Right ventricle myocardium superior (tissue), 1 donor: ENCODE data around the gene DEPDC7. TPM values are rescaled to one million over a fixed set of nuclear protein-coding genes. Genes with fewer than 3 reads are reported as not detected.
"Not testable (repeated sequence)": the region's sequence is repeated elsewhere in the genome, so short reads cannot be mapped to it uniquely, and the experiment has no call there.

Source experiments
- ATAC-seq: fragments of 200-7000 bp; cut with Tn5 transposase; one replicate; pipeline ENCODE4 v1.9.1; 2020; ENCODE audit warnings: mild to moderate bottlenecking; ENCODE audit not compliant: poor library complexity
- DNase-seq: peaks from one replicate; pipeline ENCODE4 v3.0.0-alpha.2; 2020
- intact Hi-C: fragments of 100-400 bp; cut with DNase I; formaldehyde crosslinking; loops from one replicate; pipeline ENCODE4 v1.11.2; 2022
- total RNA-seq: library from RNA; stranded (reverse); fragmentation: NEBNext Ultra II Directional; extraction: Animal tissue kit (Norgen Biotek cat#: 25700); gene quantifications from one replicate; pipeline ENCODE4 v1.2.1, GENCODE V29; 2021
- donor health status: DM: no; HTN: yes; CAD: no; lungs with severe emphysema.

Gene DEPDC7
- total RNA-seq, 1 donor from 2014 or later: 0.32 TPM

- DNase-seq, ATAC-seq, intact Hi-C loops: not testable (repeated sequence)
Observed at GRCh38 chr11:33049565-33050408, 34.1 kb downstream of the DEPDC7 start.

GRCh38 chr11:33052231-33052630, 36.6 kb downstream of the DEPDC7 start:
- DNase-seq: no peak
- no peak for ATAC-seq
- intact Hi-C loops: no loop called here

GRCh38 chr11:33055375-33055774, 39.7 kb downstream of the DEPDC7 start:
- intact Hi-C loops: no loop called here
- no peak for ATAC-seq

GRCh38 chr11:33057284-33057683, 41.6 kb downstream of the DEPDC7 start:
- no peak for ATAC-seq
- DNase-seq: no peak
- intact Hi-C loops: no loop called here

More at GRCh38 chr11:33055375-33055774, 39.7 kb downstream of the DEPDC7 start:
- no peak for DNase-seq

GRCh38 chr11:33059331-33060007, 43.8 kb downstream of the DEPDC7 start:
- ATAC-seq (no peak), DNase-seq (no peak)
- intact Hi-C loops: loop anchor here (10.0 kb wide), 1 partner anchor 245 kb away; no protein-coding TSS in a partner anchor

GRCh38 chr11:33060271-33060670, 44.6 kb downstream of the DEPDC7 start:
- DNase-seq: no peak
- ATAC-seq: no peak
- intact Hi-C loops: loop anchor here (10.0 kb wide), 1 partner anchor 245 kb away; no protein-coding TSS in a partner anchor

GRCh38 chr11:33062137-33062536, 46.5 kb downstream of the DEPDC7 start:
- ATAC-seq (no peak), DNase-seq (no peak)
- intact Hi-C loops: loop anchor here (10.0 kb wide), 1 partner anchor 247 kb away; no protein-coding TSS in a partner anchor

- intact Hi-C loops: loop anchor here (10.0 kb wide), 1 partner anchor 249 kb away; no protein-coding TSS in a partner anchor
- DNase-seq: no peak
- no peak for ATAC-seq
Observed at GRCh38 chr11:33063326-33063881, 47.7 kb downstream of the DEPDC7 start.

- ATAC-seq (peak; percentile 47), DNase-seq (no peak)
- intact Hi-C loops: loop anchor here (2.0 to 10.0 kb wide), 2 partner anchors 103 to 249 kb away; no protein-coding TSS in a partner anchor
Observed at GRCh38 chr11:33064033-33064825, 48.6 kb downstream of the DEPDC7 start.

GRCh38 chr11:33064866-33065265, 49.2 kb downstream of the DEPDC7 start:
- no peak for DNase-seq
- ATAC-seq: no peak
- intact Hi-C loops: loop anchor here (2.0 to 10.0 kb wide), 2 partner anchors 104 to 250 kb away; no protein-coding TSS in a partner anchor

- intact Hi-C loops: loop anchor here (2.0 to 10.0 kb wide), 2 partner anchors 105 to 251 kb away; no protein-coding TSS in a partner anchor
- DNase-seq: peak; percentile 77
- ATAC-seq: peak; percentile 84
Observed at GRCh38 chr11:33065445-33066178, 49.9 kb downstream of the DEPDC7 start.

- DNase-seq (no peak), ATAC-seq (no peak)
- intact Hi-C loops: loop anchor here (10.0 kb wide), 1 partner anchor 252 kb away; no protein-coding TSS in a partner anchor
Observed at GRCh38 chr11:33067294-33067693, 51.6 kb downstream of the DEPDC7 start.

- no peak for DNase-seq
- intact Hi-C loops: loop anchor here (10.0 kb wide), 1 partner anchor 254 kb away; no protein-coding TSS in a partner anchor
- ATAC-seq: no peak
Observed at GRCh38 chr11:33068611-33069340, 53.1 kb downstream of the DEPDC7 start.

- intact Hi-C loops: no loop called here
- no peak for DNase-seq
Observed at GRCh38 chr11:33072465-33072864, 56.8 kb downstream of the DEPDC7 start.

More at GRCh38 chr11:33072465-33072864, 56.8 kb downstream of the DEPDC7 start:
- ATAC-seq: no peak
